NCI-H345 treated with DMSO at 0.1 percent for 48 hours (cell line): ENCODE results near the gene GKN1.

Source experiments
- DNase-seq: peaks from one replicate; lab custom pipeline; 2025; ENCODE audit not compliant: unreplicated experiment; lab: John Stamatoyannopoulos, UW

Gene GKN1

DNA sequence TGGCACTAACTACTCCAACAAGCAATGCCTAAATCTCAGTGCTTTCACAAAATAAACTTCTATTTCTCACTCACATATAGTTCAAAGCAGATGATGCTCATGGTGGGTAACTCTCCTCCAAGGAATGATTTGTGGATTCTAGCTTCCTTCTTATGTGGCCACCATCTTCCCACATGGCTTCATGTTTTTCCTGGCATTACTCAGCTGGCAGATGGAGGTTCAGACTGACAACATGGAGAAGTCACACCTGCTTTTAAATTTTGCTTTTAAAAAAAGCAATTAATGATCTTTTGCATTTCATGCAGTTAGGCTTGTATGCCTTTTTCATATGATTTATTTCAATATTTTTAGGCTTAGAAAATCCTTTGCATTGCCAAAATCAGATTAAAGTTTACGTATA is 15.4 kb upstream of the GKN1 start:
- no peak for DNase-seq

DNA sequence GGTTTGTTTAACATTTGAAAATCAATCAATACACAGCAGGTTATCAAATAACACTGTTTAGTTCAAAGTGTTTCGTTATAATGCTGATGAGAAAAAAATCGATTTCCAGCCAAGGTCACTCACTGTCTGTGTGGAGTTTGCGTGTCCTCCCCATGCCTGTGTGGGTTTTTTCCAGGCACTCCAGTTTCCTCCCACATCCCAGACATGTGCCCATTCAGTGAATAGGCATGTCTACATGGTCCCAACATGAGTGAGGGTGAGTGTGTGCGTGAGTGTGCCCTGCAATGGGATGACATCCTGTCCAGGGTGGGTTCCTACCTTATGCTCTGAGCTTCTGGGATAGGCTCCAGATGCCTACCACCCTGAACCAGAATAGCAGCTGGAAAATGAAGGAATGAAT is 13.1 kb upstream of the GKN1 start:
- DNase-seq = no peak

DNA sequence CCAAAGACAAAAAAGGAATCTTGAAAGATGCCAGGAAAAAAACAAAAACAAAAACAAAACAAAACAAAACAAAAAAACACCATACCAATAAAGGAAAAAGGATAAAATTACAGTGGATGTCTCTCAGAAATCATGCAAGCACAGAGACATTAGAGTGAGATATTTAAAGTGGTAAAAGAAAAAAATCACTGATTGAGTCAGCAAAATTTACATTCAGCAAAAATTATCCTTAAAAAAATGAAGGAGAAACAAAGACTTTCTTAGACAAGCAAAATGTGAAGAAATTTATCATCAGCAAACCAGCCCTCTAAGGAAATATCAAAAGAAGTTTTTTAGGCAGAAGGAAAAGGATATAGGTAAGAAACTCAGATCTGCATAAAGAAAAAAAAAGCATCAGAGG is 10.2 kb upstream of the GKN1 start:
- DNase-seq = no peak

DNA sequence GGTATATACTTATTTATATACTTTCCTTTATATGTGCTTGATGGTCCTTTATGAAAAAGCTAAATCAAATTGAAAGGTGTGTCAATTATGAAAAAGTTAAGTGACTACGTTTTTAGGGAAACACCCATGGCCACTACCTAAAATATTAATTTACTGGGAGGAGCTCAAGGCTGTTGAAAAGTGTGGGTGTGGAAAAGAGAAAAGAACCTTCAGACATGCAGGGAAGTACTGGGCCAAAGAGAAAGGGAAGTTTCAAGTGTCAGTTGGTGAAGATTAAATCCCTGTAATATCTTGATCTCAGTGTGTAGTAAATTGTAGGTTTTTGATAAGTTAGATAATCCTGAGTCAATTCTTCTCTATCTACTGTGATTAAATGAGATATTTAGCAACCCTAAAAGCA is 6.2 kb upstream of the GKN1 start:
- DNase-seq = no peak

DNA sequence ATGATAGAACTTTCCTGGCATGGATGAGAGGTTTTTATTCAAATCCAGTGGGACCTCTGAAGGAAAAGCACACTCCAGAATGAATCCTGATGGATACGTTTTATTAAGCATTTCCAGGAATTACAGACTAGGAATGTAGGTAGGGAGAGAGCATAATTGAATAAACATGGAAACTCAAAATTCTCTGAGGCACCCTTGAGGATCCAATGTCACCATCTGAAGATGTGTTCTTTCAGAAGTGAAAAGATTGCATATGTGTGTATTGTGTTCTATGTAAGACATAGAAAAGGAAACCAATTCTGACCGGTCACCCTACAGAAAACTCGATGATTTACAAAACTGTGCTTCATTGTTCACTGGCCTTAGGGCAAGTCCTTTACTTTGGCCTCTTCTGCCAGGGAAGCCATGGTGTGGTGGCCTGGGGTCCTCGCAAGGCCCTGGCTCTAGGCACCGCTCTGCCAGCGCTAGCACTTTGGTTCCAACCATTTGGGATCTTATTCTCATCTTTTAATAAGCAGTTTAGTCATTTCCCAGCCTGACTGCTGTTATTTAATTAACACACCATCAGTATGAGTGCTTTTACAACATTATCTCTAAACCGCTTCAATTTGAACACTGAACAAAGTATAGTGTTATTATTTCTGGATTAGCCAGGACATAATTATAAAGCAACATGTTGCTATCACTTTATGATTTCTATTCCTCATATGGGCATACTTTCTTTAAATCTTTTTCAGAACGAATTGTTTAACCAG is 4.5 kb upstream of the GKN1 start:
- no peak for DNase-seq

DNA sequence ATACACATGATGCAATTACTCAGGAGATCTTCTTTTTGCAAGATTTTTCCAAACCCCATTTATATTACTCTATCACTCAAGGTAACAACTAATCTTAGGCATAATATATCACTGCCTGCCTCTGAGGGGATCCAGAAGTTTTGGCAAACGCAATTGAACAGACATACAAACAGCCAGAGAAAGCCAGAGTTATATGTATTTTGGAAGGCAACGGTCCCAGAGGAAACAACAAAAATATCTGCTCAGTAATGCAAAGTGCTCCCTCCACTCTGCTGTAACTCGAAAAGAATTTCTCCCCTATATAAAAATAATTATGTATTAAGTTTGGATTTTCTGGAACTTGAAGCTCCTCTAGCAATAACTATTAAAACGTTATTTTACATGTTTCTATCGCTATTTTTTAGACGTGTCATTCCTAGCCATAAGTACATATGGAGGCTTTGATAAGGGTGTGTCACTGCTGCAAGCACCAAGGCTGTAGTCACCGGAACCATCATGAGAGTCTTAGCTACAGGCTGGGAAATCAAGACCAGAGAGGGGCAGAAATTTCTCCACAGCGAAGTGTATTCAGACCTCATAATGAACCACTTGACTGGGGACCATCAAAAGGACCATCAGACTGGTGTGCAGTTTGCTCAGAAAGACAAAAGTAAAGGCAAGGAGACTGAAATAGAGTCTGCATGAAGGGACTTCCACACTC is 3.7 kb upstream of the GKN1 start:
- DNase-seq = no peak

DNA sequence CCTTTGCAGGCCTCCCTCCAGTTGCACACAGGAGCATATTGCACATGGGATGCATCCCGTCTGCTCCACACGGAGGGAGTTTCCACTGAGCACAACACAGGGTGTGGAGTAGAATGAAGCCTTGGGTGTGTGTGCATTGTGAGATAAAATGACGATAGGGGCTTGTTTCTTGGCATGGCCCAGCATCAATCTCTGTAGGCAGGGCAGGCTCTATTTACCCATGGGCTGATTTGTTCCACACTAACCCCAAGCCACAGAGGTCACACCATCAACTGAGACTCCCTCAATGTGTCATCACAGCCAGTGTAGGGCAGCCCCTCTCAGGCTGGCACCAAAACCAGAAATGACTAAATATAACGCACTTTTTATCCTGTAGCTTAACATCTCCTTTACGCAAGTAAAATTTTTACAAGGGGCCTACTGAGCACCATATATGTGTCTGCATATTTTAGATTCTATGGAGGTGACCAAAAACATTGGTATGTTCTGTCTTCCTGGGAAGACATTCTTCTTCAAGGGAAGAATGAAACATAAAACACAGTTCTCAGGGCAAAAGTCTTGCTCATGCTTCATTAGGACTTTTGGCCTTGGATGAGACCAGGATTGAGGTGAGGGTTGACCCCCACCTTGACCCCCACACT is 2.7 kb upstream of the GKN1 start:
- no peak for DNase-seq

DNA sequence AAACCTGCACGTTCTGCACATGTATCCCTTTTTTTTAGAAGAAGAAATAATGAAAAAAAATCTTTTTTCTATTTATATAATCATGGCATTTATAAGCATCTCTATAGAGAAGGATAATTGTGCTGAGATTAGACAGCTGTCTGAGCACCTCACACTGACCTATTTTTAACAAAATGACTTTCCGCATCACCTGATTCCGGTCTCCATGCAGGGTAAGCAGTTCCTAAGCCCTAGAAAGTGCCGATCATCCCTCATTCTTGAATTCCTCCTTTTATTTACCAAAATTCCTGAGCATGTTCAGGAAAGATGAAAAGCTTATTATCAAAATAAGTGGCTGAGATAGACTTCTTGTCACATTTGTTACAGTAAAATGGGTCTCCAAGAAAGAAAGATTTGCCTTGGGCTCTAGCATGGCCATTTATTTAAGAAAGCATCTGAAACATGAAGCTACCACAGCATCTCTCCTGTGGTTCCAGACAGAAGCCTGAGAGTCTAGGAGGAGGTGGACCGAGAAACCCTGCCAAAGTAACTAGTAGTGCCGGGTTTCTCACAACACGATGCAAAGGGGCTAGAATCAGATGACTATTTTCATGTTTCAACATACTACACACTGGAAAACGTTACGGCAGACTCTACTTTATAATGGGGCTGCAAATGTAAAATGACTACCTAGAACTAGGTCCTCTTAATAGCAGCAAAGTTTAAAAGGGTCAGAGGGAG is 670 bp downstream of the GKN1 start:
- DNase-seq = no peak

DNA sequence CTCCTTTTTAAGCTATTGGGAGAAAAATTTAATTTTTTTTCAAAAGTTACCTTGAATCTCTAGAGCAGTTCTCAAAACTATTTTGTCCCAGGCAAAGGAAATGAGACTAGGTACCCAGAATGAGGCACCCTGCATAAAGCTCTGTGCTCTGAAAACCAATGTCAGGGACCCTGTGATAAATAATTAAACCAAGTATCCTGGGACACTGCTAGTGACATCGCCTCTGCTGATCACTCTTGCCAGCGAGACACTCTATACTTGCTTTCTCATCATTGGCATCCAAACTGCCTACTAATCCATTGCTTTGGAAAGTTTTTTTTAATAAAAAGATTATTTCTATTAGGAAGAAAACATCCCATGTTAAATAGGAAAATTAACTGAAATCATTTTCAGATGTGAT is 1.4 kb downstream of the GKN1 start:
- DNase-seq = no peak

DNA sequence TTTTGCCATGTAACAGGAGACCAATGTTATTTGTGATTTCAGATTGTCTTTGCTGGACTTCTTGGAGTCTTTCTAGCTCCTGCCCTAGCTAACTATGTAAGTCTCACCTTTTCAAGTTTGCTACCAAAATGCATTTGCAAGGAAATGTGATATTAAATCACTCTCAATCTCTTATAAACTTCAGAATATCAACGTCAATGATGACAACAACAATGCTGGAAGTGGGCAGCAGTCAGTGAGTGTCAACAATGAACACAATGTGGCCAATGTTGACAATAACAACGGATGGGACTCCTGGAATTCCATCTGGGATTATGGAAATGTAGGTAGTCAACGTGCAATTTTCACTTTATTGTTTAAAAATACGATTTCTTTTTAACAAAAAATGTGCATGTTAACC is 3.0 kb downstream of the GKN1 start:
- DNase-seq = no peak

DNA sequence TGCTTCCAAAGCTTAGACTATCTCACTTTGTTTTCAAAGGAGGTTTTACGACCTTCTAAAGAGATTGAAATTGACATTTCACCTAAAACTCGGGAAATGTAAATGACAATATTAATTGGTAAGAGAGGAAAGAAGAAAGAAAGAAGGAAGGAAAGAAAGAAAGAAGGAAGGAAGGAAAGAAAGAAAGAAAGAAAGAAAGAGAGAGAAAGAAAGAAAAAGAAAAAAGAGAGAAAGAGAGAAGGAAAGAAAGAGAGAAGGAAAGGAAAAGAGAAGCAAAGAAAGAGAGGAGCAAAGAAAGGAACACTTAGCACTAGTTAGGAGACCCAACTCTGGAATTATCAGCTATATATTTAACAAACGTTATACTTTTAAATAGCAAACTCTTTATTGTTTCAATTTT is 3.7 kb downstream of the GKN1 start:
- no peak for DNase-seq

DNA sequence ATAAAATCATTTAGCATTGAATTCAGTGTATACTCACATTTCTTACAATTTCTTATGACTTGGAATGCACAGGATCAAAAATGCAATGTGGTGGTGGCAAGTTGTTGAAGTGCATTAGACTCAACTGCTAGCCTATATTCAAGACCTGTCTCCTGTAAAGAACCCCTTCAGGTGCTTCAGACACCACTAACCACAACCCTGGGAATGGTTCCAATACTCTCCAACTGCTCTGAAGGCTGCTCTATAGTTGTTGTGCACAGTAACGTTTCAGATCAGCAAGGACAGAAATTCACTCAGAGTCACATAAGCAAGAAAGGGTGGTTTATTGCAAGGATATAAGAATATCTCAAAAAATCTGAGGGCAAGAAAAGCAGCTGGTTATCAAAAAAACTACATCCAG is 6.5 kb downstream of the GKN1 start:
- DNase-seq = no peak

DNA sequence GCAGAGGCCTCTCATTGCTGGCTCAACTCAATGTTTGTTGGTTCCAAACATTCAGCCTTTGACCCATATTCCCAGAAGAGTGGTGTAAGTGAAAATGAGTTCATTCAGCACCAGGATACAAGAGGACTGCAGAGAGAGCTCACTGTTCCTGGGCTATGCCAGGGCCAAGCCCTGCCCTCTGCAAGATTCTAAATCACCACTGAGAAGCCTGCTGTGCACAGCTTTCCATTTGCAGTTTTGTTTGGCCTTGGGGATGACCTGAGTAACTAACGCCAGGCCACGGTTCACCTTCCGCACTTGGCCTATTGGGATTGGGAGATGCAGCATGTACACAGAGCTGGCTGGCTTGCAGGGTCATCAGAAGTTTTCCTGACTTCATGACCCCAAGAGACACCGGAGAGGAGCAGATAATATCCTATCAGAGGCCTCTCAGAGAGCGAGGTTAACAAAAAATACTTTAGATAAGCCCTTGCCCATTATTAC is 12.6 kb downstream of the GKN1 start:
- no peak for DNase-seq

DNA sequence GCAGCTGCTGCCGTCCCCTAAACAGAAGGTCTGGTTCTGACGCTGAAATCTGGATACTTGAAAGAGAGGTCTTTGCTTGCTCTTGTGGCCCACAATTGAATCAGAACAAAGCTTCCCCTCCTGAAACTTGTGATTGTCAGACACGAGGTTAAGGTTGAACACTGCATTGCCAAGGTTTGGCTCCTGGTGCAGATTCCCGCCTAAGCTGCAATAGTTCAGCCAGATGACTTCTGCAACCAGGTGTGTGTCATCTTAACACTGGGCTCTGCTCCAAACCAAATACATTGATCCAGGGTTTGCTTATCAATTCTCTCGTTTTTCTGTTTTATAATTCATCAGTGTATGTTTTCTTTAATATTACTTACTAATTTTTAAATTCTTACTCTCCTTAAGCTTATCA is 14.6 kb downstream of the GKN1 start:
- DNase-seq = no peak

DNA sequence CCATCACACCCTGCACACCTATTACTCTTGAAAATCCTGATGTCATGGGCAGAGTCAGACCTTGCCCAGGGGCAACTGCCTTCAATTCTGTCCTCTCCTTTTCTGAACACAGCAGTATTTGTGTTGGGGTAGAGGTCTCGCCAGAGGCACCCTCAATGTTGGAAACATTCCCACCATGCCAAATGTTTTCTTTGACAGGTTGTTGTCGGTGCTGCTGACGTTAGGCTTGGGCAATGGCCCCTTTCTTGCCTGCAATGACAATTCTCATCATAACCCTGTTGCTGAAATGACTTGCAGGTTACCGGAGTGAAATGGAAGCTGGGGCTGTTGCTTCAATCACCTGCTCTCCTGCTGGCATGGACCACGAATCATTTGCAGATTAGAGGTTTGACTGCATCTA is 17.9 kb downstream of the GKN1 start:
- no peak for DNase-seq

DNA sequence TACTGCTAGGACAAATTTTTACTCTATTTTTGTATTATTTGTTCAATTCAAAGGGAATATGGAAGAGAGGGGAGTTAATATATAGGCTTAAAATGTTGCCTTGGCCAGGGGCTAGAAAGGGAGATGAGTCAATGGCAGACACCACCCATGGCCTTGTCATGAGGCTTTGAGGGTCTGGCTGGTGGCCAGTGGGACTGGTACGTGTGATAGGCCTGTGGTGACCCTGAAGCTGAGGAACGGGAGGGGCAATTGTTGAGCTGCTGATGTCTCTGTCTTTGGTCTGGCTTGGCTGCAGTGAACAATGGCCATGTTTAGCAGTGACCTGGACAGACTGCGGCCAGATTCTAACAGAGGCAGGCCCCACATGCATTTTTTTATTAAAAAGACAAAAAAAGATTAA is 18.5 kb downstream of the GKN1 start:
- DNase-seq = no peak

DNA sequence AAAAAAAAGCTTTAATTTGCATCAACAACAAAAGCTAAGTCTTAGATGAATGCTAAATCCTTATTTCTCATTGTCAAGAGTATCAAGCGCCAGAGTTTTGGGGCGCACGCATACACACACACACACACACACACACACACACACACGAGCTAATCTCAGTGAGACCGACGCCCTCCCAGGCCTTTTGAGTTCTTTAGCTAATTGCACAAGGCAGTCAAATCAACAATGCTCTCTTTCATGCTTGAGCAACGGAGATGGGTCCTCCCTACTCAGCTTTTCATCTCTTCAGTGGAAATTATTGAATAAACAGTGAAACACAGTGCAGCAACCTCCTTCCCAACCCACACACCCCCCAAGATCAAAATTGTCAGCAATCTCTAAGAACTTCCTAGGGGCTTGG is 19.2 kb downstream of the GKN1 start:
- no peak for DNase-seq

DNA sequence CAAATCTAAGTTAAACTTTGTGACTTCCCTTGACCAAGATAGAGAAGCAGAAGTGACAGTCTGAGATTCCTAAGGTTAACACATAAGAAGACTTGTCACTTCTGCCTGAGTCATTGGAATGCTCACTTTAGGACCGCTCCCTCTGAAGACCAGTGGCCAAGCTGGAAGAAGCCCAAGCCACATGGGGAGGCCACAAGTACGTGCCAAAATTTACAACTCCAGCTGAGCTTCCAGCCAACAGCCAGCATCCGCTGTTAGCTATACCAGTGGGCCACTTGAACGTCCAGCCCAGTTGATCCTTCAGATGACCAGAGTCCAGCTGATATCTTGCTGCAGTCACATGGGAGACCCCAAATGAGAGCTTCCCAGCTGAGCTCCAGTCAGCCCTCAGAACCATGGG is 20.4 kb downstream of the GKN1 start:
- DNase-seq = no peak

DNA sequence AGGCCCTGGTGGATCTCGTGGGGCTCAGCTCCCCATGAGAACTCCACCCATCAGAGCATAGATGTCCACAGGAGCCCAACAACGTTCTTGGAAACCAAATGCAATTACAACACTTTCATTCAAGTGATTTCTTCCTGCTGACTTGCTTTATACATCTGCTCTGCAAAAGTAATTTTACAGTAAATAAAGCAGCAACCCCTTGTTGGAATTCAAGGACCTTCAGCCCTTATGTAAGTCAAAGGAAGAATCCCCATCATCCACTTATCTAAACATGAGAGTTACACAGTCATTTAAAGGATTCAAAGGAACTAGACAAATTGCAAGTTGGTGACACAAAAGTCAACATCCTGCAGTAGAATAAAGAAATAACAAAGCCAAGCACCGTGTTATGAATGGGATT is 21.5 kb downstream of the GKN1 start:
- no peak for DNase-seq

DNA sequence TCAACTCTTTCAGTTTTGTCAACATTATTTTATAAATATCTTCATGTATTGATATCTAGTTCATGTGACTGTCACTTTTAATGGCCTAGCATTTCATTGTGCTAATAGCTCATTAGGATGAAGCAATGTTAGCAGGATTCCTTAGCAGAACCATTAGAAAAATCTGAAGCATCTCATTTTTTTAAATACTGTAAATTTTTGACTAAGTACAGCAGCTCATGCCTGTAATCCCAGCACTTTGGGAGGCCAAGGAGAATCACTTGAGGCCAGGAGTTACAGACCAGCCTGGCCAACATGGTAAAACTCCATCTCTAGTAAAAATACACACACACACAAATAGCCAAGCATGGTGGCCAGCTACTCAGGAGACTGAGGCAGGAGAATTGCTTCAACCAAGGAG is 23.0 kb downstream of the GKN1 start:
- DNase-seq = no peak

DNA sequence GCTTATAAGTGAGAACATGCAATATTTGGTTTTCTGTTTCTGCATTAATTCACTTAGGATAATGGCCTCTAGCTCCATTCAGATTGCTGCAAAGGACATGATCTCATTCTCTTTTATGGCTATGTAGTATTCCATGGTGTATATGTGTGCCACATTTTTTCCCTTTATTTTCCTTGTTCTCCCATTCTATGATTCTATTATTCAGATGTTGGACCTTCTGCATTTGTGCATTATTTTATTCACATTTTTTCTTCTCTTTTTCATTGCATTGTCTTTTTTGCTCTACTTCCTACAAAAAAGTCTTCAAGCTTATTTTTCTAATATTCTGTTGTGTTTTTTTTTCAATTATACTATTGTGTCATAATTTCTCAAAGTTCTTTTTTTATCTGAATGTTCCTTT is 27.4 kb downstream of the GKN1 start:
- no peak for DNase-seq

DNA sequence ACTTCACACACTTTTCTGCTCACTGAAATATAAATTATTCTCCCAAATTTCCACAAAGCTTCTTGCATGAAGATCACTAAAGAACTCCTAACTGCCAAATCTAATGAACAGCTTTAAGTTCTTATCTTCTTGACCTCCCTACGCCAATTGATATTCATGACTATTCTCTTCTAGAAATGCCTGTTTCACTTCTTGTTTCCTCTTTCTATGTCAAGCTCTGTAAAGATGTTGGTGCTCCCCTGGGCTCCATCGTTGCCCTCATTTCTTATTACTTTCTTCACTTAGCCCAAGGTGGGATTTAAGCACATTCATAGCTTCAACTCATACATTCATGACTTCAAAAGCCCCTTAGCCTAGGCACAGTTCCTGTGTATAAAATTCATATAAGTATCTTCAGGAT is 29.3 kb downstream of the GKN1 start:
- no peak for DNase-seq
